AG04449 (cell line): ENCODE results near the gene FNDC11.
"Not testable (repeated sequence)": the region's sequence is repeated elsewhere in the genome, so short reads cannot be mapped to it uniquely, and the experiment has no call there.

Experiments used
- CTCF ChIA-PET: fragments of 350-600 bp; formaldehyde crosslinking; extraction: SDS; loops from one replicate; lab custom pipeline; 2021; ENCODE audit warnings: antibody characterized with exemption; lab: Yijun Ruan, JAX
- POLR2A ChIA-PET: fragments of 400-600, 350-600 bp; formaldehyde crosslinking; extraction: SDS; loops from one replicate; lab custom pipeline; 2020; ENCODE audit warnings: antibody characterized with exemption, inconsistent platforms; lab: Yijun Ruan, JAX
- DNase-seq: peaks from one replicate; pipeline ENCODE4 v3.0.0-alpha.2; 2010; ENCODE audit warnings: low read depth, low spot score
- H3K4me3 ChIP-seq: 2 replicates; pipeline ENCODE4 v1.5.1; 2011; ENCODE audit warnings: low read depth, mild to moderate bottlenecking, control low read depth, low read length
- CTCF ChIP-seq: IDR thresholded peaks from one replicate; pipeline ENCODE4 v1.5.1; 2011; ENCODE audit warnings: mild to moderate bottlenecking, moderate library complexity, low read length, control low read depth, inconsistent platforms; ENCODE audit not compliant: insufficient read depth; ENCODE audit errors: missing control alignments

The FNDC11 gene

GRCh38 chr20:63597651-63598478, 43.9 kb downstream of the FNDC11 start:
- no peak for TF ChIP-seq CTCF
- ChIA-PET POLR2A (no interaction called here), CTCF (no interaction called here)
- no peak overlapping the region for H3K4me3 ChIP-seq
- no peak for DNase-seq

GRCh38 chr20:63598479-63599395, 44.8 kb downstream of the FNDC11 start:
- ChIA-PET POLR2A (no interaction called here), CTCF (interaction anchor here (1.1 kb wide), 1 partner anchor 60 kb away, joined by 3 read pairs; no protein-coding TSS in a partner anchor)
- TF ChIP-seq CTCF, result no peak
- DNase-seq, result no peak
- H3K4me3 ChIP-seq, result no peak overlapping the region

- H3K4me3 ChIP-seq, result no peak overlapping the region
- TF ChIP-seq CTCF, result no peak
- ChIA-PET CTCF (interaction anchor here (1.1 kb wide), 1 partner anchor 61 kb away, joined by 3 read pairs; no protein-coding TSS in a partner anchor), POLR2A (no interaction called here)
- no peak for DNase-seq
These were observed 45.6 kb downstream of the FNDC11 start for GRCh38 chr20:63599396-63600050.

- DNase-seq, H3K4me3 ChIP-seq, CTCF ChIA-PET, POLR2A ChIA-PET: not testable (repeated sequence)
These were observed 47.7 kb downstream of the FNDC11 start for GRCh38 chr20:63601679-63602078.

GRCh38 chr20:63602321-63602720, 48.4 kb downstream of the FNDC11 start:
- no peak for TF ChIP-seq CTCF

More at GRCh38 chr20:63602321-63602720, 48.4 kb downstream of the FNDC11 start:
- H3K4me3 ChIP-seq, result no peak overlapping the region
- ChIA-PET POLR2A (interaction anchor here (0.7 kb wide), 1 partner anchor 25 kb away, joined by 3 read pairs; the partner anchor contains the start of gene GMEB2), CTCF (no interaction called here)
- no peak for DNase-seq
